Fibroblast of lung (primary cell): ENCODE measurements around the gene PTPRQ. TPM values are rescaled to one million over a fixed set of nuclear protein-coding genes. Genes with fewer than 3 reads are reported as not detected.

Source experiments
- DNase-seq, 2 donors: peaks; one replicate each; pipeline versions ENCODE4 v3.0.0 to v3.0.0-alpha.2; 2010; ENCODE audit warnings: low read depth in 2 of 2
- H2AFZ ChIP-seq: 2 replicates; pipeline ENCODE4 v1.5.1; 2012; ENCODE audit warnings: low read length, control low read depth, inconsistent platforms
- H3K27ac ChIP-seq: 2 replicates; pipeline ENCODE4 v1.5.1; 2011; ENCODE audit warnings: low read length, control low read depth; ENCODE audit not compliant: insufficient read depth
- H3K27me3 ChIP-seq: 2 replicates; pipeline ENCODE4 v1.5.1; 2011; ENCODE audit warnings: mild to moderate bottlenecking, low read length; ENCODE audit not compliant: control insufficient read depth, insufficient read depth
- H3K36me3 ChIP-seq: 2 replicates; pipeline ENCODE4 v1.5.1; 2011; ENCODE audit warnings: low read length; ENCODE audit not compliant: control insufficient read depth, insufficient read depth
- H3K4me1 ChIP-seq: 2 replicates; pipeline ENCODE4 v1.5.1; 2011; ENCODE audit warnings: low read length; ENCODE audit not compliant: control insufficient read depth, insufficient read depth; ENCODE audit errors: extremely low read depth
- H3K4me2 ChIP-seq: 2 replicates; pipeline ENCODE4 v1.5.1; 2011; ENCODE audit warnings: low read length, control low read depth; ENCODE audit not compliant: insufficient read depth; ENCODE audit errors: extremely low read depth
- H3K4me3 ChIP-seq, 4 experiments: fragments of 200-600 bp in 1 of 4; sonication (generic) in 1 of 4; replicated peaks in 1 of 4; 2 replicates each; pipeline ENCODE4 v1.5.1; 2011 to 2016; ENCODE audit warnings: low read length in 4 of 4, low read depth in 3 of 4, mild to moderate bottlenecking in 3 of 4, control low read depth in 2 of 4, inconsistent platforms in 1 of 4, mixed read lengths in 1 of 4; ENCODE audit not compliant: insufficient read depth in 1 of 4; ENCODE audit errors: control extremely low read depth in 1 of 4
- H3K79me2 ChIP-seq: 2 replicates; pipeline ENCODE4 v1.5.1; 2012; ENCODE audit warnings: mild to moderate bottlenecking, low read length, inconsistent platforms; ENCODE audit not compliant: control insufficient read depth, insufficient read depth
- H3K9ac ChIP-seq: 2 replicates; pipeline ENCODE4 v1.5.1; 2011; ENCODE audit warnings: mild to moderate bottlenecking, low read length, control low read depth; ENCODE audit not compliant: insufficient read depth
- H3K9me3 ChIP-seq: 2 replicates; pipeline ENCODE4 v1.5.1; 2012; ENCODE audit warnings: low read depth, low read length; ENCODE audit not compliant: control insufficient read depth, insufficient read depth
- H4K20me1 ChIP-seq: 2 replicates; pipeline ENCODE4 v1.5.1; 2011; ENCODE audit warnings: low read length; ENCODE audit not compliant: control insufficient read depth, insufficient read depth; ENCODE audit errors: extremely low read depth
- CTCF ChIP-seq, 2 donors: IDR thresholded peaks in 1 of 2; conservative IDR thresholded peaks in 1 of 2; 1 replicate in 1 of 2; 2 replicates in 1 of 2; pipeline ENCODE4 v1.5.1; 2011 to 2012; ENCODE audit warnings: low read length in 2 of 2, control low read depth in 1 of 2, inconsistent platforms in 1 of 2, low read depth in 1 of 2, mild to moderate bottlenecking in 1 of 2
- EZH2 ChIP-seq: IDR thresholded peaks from 2 replicates; pipeline ENCODE4 v1.5.1; 2012; ENCODE audit warnings: low read length, control low read depth, mild to moderate bottlenecking; ENCODE audit errors: missing control alignments
- polyA plus RNA-seq, 2 donors: library from polyadenylated mRNA; depleted of rRNA in 1 of 2; stranded (reverse) in 1 of 2; unstranded in 1 of 2; fragments of >200 nt; gene quantifications; 2 replicates each; pipeline ENCODE4 v1.2.1, GENCODE V29; 2011 to 2012; ENCODE audit warnings: missing spikeins in 1 of 2
- total RNA-seq: library from RNA; depleted of rRNA; stranded (reverse); fragments of >200 nt; gene quantifications from 2 replicates; pipeline ENCODE4 v1.2.1, GENCODE V29; 2014

The PTPRQ gene
- total and polyA plus RNA-seq, 2 donors (not counting 1 experiment from before 2014, with no cell fraction given): 1.3 to 7.7 TPM

GRCh38 chr12:80627782-80628181, 183.7 kb downstream of the PTPRQ start:
- peak; percentile 88 to 97 for DNase-seq
- TF ChIP-seq EZH2: no peak
- TF ChIP-seq CTCF (conservative IDR thresholded peaks at IDR 0.05 in 1 of 2, IDR thresholded peaks at IDR 0.05 in 1 of 2; ENCODE audit: low read depth in 1 of 2, low read length in 2 of 2): no peak
- Histone ChIP-seq H3K27me3 (no peaks in the 10 kb centered on the region), H4K20me1 (no peaks in the 10 kb centered on the region), H3K9ac (no peak overlapping the region), H3K4me2 (no peak overlapping the region), H3K79me2 (no peaks in the 10 kb centered on the region), H3K27ac (peak overlapping the region; percentile 23), H3K36me3 (no peaks in the 10 kb centered on the region), H3K4me1 (peaks cover 4% of the 10 kb centered on the region), H3K9me3 (no peaks in the 10 kb centered on the region), H3K4me3 (no peak overlapping the region), H2AFZ (no peak overlapping the region)

- H3K36me3 ChIP-seq: no peaks in the 10 kb centered on the region
- H3K4me1 ChIP-seq: peaks cover 4% of the 10 kb centered on the region
- H3K27me3 ChIP-seq: no peaks in the 10 kb centered on the region
- H2AFZ ChIP-seq: peak overlapping the region; percentile 47
- no peaks in the 10 kb centered on the region for H3K9me3 ChIP-seq
- no peak overlapping the region for H3K4me3 ChIP-seq
- DNase-seq: no peak
- H3K79me2 ChIP-seq: no peaks in the 10 kb centered on the region
- H3K9ac ChIP-seq: no peak overlapping the region
- TF ChIP-seq EZH2 (no peak), CTCF (conservative IDR thresholded peaks at IDR 0.05 in 1 of 2, IDR thresholded peaks at IDR 0.05 in 1 of 2; ENCODE audit: low read depth in 1 of 2, low read length in 2 of 2) (peak; percentile 7 to 16)
- no peak overlapping the region for H3K4me2 ChIP-seq
- H4K20me1 ChIP-seq: no peaks in the 10 kb centered on the region
- no peak overlapping the region for H3K27ac ChIP-seq
Observed at GRCh38 chr12:80632835-80633234, 188.8 kb downstream of the PTPRQ start.

GRCh38 chr12:80634903-80635302, 190.9 kb downstream of the PTPRQ start:
- Histone ChIP-seq H3K9ac (no peak overlapping the region), H3K36me3 (no peaks in the 10 kb centered on the region), H3K27ac (no peak overlapping the region), H3K27me3 (no peaks in the 10 kb centered on the region), H3K4me3 (no peak overlapping the region), H4K20me1 (no peaks in the 10 kb centered on the region), H3K79me2 (no peaks in the 10 kb centered on the region), H3K4me1 (no peaks in the 10 kb centered on the region), H3K4me2 (no peak overlapping the region), H2AFZ (peak overlapping the region; percentile 43), H3K9me3 (no peaks in the 10 kb centered on the region)
- DNase-seq: no peak
- TF ChIP-seq EZH2 (no peak), CTCF (conservative IDR thresholded peaks at IDR 0.05 in 1 of 2, IDR thresholded peaks at IDR 0.05 in 1 of 2; ENCODE audit: low read depth in 1 of 2, low read length in 2 of 2) (no peak)
